Kasumi-1 (cell line): ENCODE measurements around the gene KIF2C.
"Not testable (repeated sequence)": the region's sequence is repeated elsewhere in the genome, so short reads cannot be mapped to it uniquely, and the experiment has no call there.

ENCODE experiments used
- DNase-seq, 2 experiments: peaks; one replicate each; lab custom pipeline; 2025; lab: John Stamatoyannopoulos, UW

The KIF2C gene

GRCh38 chr1:44812822-44813543 is 73.3 kb downstream of the KIF2C start:
- no peak for DNase-seq

GRCh38 chr1:44815926-44816325 is 76.3 kb downstream of the KIF2C start:
- DNase-seq: not testable (repeated sequence)

GRCh38 chr1:44817307-44817706 is 77.7 kb downstream of the KIF2C start:
- no peak for DNase-seq
